SK-N-SH treated with all-trans-retinoic acid at 6 μM for 48 hours (cell line): ENCODE measurements around the gene CYTH3.

Experiments used
- ARNTL ChIP-seq: fragments of 450-650 bp; formaldehyde crosslinking; IDR thresholded peaks from 2 replicates; pipeline ENCODE4 v1.5.0; 2020; ENCODE audit warnings: low read depth, mild to moderate bottlenecking, moderate library complexity, borderline replicate concordance
- CREB5 ChIP-seq: fragments of 250-450 bp; sonication (Bioruptor Pico); IDR thresholded peaks from 2 replicates; pipeline ENCODE4 v1.5.1; 2020; ENCODE audit warnings: low read depth, mild to moderate bottlenecking, moderate library complexity
- ISL1 ChIP-seq: fragments of 250-450 bp; sonication (Bioruptor Pico); IDR thresholded peaks from 2 replicates; pipeline ENCODE4 v2.1.2; 2022; ENCODE audit warnings: mild to moderate bottlenecking, moderate library complexity
- PATZ1 ChIP-seq: fragments of 250-450 bp; sonication (Bioruptor Pico); IDR thresholded peaks from 2 replicates; pipeline ENCODE4 v1.8.0; 2020; ENCODE audit warnings: mild to moderate bottlenecking, moderate library complexity, borderline replicate concordance
- RARB ChIP-seq: fragments of 250-450 bp; sonication (Bioruptor Pico); IDR thresholded peaks from 2 replicates; pipeline ENCODE4 v1.8.0; 2021; ENCODE audit warnings: mild to moderate bottlenecking, moderate library complexity
- TSHZ2 ChIP-seq: fragments of 250-450 bp; sonication (Bioruptor Pico); IDR thresholded peaks from 2 replicates; pipeline ENCODE4 v1.5.0; 2020; ENCODE audit warnings: mild to moderate bottlenecking, moderate library complexity
- ZFP3 ChIP-seq: fragments of 250-450 bp; sonication (Bioruptor Pico); IDR thresholded peaks from 2 replicates; pipeline ENCODE4 v1.5.0; 2020; ENCODE audit warnings: mild to moderate bottlenecking, moderate library complexity

GRCh38 chr7:6210621-6211372 lies 61.6 kb downstream of the CYTH3 start:
- no peak for TF ChIP-seq TSHZ2 (CRISPR knock-in tag)
- TF ChIP-seq CREB5 = no peak
- no peak for TF ChIP-seq ZFP3 (CRISPR knock-in tag)
- TF ChIP-seq RARB = no peak
- TF ChIP-seq PATZ1 (CRISPR knock-in tag) = no peak
- TF ChIP-seq ISL1 (CRISPR knock-in tag) = no peak
- no peak for TF ChIP-seq ARNTL (CRISPR knock-in tag)
